ENCODE data around the gene RANBP17.
"Not testable (repeated sequence)": the region's sequence is repeated elsewhere in the genome, so short reads cannot be mapped to it uniquely, and the experiment has no call there.

The RANBP17 gene

DNA sequence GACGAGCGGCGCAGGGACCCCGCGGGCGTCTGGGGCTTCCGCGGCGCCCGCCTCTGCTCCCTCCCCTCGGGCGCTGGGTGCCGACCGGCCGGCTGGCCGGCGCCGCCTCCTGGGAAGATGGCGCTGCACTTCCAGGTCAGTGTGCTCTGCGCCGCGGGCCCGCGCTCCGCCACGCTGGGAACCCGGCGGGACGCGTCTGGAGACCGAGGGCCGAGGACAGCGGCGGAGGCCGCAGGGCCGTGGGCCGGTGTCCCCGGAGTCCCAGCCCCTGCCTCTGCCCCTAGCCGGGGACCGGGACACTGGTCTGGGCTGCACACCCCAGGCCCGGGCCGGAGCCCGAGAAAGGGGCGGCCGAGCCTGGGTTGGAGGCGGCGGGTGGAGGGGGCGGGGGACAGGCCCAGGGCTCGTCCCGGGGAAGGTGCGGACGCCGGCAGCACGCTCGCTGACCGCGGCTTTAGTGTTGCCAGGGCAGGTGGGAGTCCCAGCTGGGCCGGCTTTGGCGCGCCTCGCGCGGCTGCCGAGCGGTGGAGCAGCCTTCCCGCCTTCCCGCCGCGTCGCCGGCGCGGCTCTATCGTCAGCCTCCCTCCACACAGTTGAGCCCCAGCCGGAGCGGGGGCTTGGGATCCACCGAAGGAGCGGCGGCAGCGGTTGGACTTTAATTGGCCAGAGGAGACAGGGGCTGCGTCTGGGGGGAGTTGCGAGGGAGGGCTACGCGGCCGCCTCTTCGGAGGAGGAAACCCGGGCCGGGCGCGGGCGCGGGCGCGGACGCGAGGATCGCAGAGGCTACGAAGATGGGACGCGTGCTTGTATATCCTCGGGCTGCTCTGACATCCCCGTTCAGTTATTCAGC, at the start of gene RANBP17:
RANBP17 (plus strand) TSS at position 102 of the 850 bp plus-strand sequence.
- DNase-seq: peak; percentile 55

- DNase-seq: no peak
These were observed 48.6 kb upstream of the RANBP17 start for GRCh38 chr5:170813231-170813630.

DNA sequence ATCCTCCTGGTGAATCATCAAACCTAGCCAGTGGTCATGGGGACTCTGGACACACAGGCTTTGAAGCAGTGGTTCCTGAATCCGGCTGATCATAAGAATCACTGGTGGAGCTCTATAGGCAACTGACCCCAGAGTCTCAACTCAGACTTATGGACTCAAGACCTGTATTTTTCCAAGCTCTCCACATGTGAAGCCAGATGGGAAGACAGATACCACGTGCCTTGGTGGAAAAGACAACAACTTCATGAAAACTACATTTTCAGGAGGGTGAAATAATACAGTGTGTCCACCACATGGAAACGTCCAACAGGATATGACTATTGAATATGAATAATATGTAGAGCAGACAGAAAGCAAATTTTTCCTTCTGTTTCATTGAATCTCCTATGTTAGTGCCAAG, 44.6 kb upstream of the RANBP17 start:
- DNase-seq: no peak

DNA sequence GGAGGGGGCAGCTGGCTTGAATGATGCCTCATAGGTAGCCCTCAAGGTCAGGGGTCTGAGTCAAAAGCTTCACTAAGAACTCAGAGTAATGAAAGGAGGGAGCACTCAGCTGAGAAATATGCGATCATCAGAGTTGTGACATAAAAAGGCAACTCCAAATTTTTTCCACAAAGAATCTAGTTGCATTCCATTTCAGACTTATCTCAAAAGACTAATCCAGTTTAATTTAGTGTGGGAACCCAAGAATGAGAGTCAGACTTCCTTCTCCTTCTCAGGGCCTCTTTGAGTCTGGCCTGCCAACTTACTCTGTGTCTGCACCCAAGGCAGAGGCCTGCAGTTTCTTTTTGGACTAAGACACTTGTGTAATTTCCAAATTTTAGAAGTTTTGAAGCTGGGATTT, 43.6 kb upstream of the RANBP17 start:
- no peak for DNase-seq

- no peak for DNase-seq
These were observed 42.0 kb upstream of the RANBP17 start for GRCh38 chr5:170819824-170820223.

DNA sequence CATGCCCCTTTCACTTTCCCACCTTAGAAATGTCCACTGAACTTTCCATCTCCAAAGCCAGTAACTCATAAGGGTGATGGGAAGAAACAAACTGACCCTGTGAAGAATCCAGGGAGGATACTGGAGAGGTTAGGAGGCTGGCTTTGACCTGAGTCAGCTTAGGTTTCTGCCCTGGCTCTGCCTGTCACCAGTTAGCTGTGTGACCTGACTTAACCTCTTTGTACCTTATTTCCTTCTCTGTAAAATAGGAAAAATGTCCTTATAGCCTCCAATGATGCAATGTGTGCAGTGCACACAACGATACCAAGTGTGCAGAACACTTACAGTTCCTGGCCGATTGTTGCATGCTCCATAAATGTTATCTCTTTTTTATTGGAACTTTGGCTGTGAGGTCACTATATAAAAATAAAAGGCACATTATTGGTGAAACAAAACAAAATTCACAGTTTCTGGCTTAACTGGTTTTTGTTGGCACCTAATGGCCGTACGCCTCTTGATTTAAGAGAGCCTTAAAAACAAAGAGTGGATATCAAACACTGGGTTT, 40.5 kb upstream of the RANBP17 start:
- no peak for DNase-seq

- no peak for DNase-seq
These were observed 35.7 kb upstream of the RANBP17 start for GRCh38 chr5:170826117-170826516.

DNA sequence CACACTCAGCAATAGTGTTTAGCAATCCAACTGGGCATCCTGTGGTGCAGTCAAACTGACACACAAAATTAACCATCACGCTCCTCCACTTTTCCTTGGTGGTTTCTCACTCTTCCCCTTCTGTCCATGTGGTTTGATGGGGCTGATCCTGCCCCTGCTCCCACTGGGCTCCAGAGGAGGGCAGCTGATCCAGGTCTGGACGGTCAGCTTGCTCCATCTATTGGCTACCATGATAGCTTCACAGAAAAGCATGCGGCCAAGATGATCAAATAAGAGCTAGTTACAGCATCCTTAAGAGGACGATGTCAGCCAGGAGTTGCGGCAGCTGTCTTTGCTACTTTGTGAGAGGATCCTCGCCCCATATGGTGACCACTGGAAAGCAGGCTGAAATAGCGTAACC, 29.6 kb upstream of the RANBP17 start:
- DNase-seq: no peak

GRCh38 chr5:170833981-170834380, 27.8 kb upstream of the RANBP17 start:
- not testable (repeated sequence) for DNase-seq

DNA sequence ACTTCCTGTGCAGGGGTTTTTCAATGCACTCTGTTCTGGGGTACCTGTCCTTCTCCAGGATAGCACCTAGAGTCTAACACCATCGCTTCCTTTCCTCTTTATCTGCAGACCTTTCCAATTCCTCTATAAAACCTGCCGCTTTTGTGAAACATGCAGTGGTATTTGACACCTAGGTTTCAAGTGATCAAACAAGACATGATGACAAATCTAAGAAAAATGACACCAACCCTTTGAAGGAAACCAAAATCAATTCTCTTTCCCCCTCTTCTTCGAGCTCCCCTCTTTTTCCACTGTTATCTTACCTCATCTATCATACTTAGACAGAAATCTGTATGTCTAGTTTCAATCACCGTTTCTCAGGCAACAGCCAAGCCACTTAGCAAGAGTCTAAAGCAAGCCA, 25.6 kb upstream of the RANBP17 start:
- no peak for DNase-seq

GRCh38 chr5:170843870-170844269, 17.9 kb upstream of the RANBP17 start:
- no peak for DNase-seq

- no peak for DNase-seq
These were observed 17.2 kb upstream of the RANBP17 start for GRCh38 chr5:170844651-170845050.

DNA sequence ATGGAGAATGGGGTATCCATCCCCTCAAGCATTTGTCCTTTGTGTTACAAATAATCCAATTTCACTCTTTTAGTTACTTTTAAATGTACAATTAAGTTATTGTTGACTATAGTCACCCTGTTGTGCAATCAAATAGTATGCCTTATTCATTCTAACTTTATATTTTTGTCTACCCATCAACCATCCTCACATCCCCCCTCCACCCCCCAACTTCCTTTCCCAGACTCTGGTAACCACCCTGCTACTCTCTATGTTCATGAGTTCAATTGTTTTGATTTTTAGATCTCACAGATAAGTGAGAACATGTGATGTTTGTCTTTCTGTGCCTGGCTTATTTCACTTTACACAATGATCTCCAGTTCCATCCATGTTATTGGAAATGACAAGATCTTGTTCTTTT, 15.4 kb upstream of the RANBP17 start:
- no peak for DNase-seq

- DNase-seq: no peak
These were observed 15.0 kb upstream of the RANBP17 start for GRCh38 chr5:170846846-170847245.

DNA sequence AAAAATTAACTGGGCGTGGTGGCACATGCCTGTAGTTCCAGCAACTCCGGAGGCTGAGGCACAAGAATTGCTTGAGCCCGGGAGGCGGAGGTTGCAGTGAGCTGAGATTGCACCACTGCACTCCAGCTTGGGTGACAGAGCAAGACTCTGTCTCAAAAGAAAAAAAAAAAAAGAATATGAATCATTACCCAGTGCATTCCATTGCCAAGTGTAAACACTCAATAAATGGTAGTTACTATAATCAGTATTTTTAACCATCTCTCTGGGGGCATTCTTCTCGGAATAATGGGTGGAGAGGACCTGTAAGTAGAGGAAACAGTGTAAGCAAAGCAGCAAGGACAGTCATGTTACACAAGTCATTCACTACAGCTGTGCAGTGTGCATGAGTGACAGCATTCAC, 13.8 kb upstream of the RANBP17 start:
- no peak for DNase-seq

DNA sequence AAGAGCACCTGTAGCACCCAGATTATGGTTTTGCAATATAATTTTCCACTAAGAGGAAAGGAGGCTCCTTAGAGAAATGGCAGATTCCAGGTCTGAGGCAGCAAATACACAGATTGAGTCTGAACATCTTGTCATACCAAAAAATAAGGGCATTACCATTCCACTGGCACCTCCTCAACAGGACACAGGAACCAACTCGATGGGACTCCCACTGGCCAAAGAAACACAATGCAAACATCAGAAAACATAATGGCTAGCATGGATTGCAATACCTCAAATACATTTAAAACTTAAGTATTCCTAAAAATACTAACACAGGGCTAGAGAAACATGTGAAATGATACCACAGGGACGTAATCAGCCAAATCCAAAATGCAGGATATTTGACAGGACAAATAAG, 12.4 kb upstream of the RANBP17 start:
- no peak for DNase-seq

DNA sequence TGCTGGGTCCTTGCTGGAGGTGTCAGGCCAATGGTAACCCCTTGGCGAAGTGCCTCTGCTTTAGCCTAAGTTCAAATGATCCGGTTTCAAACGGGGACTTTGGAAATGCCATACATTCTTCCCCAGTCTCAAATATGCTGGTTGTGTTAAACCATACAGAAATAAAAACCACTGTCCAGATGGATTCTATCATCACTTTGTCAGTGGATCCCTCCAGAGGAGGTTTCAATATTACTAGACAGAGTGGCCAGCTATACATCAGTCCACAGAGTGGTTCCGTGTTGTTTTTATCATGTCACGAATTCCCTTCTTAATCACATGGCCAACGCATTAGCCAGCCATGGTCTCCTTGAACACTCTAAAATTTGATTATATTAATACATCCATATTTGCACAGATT, 7.3 kb upstream of the RANBP17 start:
- DNase-seq: no peak

GRCh38 chr5:170857066-170857465, 4.8 kb upstream of the RANBP17 start:
- DNase-seq: no peak

GRCh38 chr5:170860415-170860814, 1.4 kb upstream of the RANBP17 start:
- DNase-seq: no peak

DNA sequence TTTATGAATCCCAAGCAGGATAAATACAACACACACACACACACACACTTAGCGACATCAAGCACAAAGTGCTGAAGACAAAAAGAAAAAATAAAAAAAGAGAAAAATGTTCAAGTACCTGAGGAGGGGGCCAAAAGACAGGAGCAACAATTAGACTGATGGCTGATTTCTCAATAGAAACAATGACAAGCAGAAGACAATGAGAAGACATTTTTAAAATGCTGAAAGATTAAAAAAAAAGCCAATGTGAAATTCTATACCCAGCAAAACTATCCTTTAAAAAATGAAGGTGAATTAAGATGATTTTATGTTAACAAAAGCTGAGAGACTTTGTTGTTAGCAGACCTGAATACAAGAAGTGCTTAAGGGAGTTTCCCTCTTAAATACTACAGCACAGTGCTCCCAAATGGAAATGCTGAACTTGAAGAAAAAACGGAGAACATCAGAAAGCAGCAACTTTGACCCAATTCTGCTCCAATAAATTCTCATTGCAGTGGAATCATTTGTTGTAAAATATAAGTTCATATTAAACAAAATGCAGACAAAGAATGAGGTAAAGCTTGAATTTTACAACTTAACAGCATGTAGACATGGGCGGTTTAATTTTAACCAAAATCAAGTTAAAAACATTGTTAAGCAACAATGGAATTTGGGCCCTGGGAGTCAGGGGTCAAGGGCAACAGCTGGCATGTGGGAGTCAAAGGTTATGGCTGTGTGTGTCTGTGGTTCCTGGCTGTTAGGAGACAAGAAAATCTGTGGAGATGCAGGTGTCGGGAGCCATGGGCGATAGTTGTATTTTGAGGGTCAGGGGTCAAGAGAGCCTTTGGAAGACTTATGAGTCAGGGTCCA, 776 bp upstream of the RANBP17 start:
- no peak for DNase-seq

GRCh38 chr5:170861667-170861916, 226 bp upstream of the RANBP17 start:
- DNase-seq: no peak

DNA sequence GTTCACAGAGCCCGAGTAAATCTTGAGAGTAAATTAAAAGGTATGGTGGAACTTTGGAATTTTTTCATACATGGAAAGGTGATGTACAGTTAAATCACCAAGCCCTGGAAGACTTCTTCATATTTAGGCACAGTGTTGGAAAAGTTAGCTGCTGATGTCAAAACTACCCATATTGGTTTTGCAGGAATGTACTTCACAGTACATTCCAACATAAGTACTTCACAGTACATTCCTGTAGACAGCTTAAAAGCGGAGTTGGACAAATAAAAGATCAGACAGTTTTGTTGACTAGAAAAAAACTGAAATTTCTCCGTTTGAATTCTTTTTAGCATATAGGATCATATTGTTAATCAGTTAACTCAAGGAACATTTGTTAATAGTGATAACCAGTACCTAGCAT, 1.8 kb downstream of the RANBP17 start:
- no peak for DNase-seq

DNA sequence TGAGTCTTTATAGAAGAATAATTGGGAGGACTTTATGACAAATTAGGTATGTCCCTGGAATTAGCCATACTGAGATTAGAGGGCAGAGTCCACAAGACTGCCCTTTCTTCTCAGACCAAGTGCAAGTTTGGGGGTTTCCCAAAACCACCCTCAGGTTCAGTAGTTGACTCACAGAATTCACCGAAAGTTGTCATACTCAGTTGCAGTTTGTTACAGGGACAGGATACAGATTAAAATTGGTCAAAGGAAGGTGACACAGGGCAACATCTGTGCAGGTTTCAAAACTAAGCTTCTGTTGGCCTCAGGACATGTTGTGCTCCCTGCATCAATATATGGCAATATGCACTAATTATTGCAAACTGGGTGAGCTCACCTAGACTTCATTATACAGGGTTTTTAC, 3.8 kb downstream of the RANBP17 start:
- DNase-seq: no peak

DNA sequence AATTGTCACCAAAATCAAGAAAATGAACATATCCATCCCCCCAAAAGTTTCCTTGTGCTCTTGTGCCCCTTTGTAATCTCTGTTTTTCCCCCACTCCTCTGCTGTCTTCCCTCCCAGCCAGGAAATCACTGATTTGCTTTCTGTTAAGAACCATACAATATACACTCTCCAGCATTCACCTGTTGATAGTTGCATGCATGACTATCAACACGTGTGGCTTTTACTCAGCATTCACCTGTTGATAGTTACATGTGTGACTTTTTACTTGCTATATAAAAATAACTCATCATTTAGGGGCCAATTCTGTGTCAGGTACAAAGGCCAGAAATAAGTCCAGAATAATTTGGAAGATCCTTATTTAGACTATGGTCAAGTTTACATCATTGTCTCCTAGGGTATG, 6.0 kb downstream of the RANBP17 start:
- DNase-seq: no peak

Measured in GDM1 (cell line).